SHP77 treated with DMSO at 0.1 percent for 48 hours (cell line): ENCODE results near the gene SPATA31A6.
"Not testable (repeated sequence)": the region's sequence is repeated elsewhere in the genome, so short reads cannot be mapped to it uniquely, and the experiment has no call there.

Experiments
- DNase-seq: peaks from one replicate; lab custom pipeline; 2025; lab: John Stamatoyannopoulos, UW

The SPATA31A6 gene

GRCh38 chr9:42183359-42183758 is at the start of gene SPATA31A6:
Gene SPATA31A6, plus strand, starts transcription at chr9:42183659. Its CDS starts 29 bp downstream, at chr9:42183688.
- not testable (repeated sequence) for DNase-seq

DNA sequence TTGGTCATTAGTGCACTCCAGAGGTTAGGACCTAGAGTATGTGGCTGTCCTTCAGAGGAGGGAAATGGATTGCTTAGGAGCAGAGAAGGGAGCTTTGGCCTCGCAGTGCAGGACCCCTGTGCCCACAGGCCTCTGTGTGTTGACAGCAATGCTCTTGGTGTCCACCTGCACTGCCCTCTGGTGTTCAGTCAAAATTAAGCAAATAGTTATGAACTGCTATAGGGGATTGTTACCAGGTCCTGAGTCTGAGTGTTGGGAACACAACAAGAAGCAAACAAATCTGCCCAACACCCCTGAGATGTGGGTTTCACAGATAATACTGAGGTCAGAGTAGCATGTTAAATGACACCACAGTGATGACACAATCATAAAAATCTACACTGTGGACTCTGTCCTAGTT is 23.2 kb upstream of the SPATA31A6 start:
- DNase-seq = not testable (repeated sequence)

- DNase-seq = not testable (repeated sequence)
Observed at GRCh38 chr9:42219861-42220260, 36.4 kb downstream of the SPATA31A6 start.

- DNase-seq = not testable (repeated sequence)
Observed at GRCh38 chr9:42223230-42223629, 39.8 kb downstream of the SPATA31A6 start.

DNA sequence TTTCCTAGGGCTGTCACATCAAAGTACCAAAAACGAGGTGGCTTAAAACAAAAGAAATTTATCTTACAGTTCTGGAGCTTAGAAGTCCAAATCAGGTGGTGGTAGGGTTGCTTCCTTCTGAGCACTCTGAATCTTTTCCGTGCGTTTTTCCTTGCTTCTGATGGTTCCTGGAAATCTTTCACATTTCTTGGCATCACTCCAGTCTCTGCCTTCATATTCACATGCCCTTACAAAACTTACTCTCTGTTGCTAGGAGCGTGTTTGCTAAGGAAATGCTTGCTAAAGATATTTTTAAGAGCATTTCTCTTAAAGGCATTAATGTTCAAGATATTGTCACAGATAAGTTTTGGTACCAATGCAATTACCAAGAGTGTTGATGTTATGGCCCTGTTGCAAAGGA is 49.6 kb downstream of the SPATA31A6 start:
- not testable (repeated sequence) for DNase-seq

DNA sequence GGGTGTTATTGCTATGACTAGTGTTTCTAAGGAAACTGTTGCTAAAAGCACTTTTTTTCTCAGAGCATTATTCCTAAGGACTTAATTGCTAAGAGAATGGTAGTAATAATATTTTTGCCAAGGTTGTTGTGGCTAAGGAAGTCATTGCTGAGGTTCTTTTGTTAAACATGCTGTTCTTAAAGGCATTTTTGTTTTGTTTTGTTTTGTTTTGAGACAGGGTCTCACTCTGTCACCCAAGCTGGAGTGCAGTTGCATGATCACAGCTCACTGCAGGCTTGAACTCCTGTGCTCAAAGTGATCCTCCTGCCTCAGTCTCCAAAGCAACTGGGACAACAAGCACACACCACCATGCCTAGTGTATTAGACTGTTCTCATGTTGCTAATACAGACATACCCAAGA is 51.2 kb downstream of the SPATA31A6 start:
- not testable (repeated sequence) for DNase-seq

- DNase-seq = not testable (repeated sequence)
Observed at GRCh38 chr9:42235352-42235991, 52.0 kb downstream of the SPATA31A6 start.

DNA sequence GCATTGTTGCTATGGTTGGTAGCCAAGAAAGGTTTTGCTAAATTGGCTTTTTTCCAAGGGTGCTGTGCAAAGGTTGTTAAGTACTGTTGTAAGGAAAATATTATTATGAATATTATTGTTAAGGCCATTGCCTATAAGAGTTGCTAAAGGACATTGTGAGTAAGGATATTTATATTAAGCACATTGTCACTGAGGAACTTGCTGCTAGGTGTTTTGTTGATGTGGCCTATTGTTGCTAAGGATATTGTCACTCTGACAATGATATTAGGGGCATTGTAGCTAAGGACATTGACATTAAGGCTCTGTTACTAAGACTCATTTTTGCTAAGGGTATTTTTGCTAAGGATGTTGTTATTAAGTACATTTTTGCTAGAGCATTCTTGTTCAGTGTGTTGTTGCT is 52.6 kb downstream of the SPATA31A6 start:
- DNase-seq = not testable (repeated sequence)

DNA sequence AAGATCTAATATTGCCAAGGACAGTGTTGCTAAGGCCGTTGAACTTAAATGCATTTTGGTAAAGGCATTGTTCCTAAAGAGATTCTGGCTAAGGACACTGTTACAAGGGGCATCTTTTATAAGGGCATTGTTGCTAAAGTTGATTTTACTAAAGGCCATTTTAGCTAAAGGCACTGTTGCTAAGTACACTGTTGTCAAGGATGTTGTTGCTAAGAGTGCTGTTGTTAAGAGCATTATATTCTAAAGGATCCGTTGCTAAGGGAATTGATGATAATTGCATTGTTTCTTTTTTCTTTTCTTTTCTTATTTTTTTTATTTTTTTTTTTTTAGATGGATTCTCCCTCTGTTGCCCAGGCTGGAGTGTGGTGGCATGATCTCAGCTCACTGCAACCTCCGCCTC is 53.9 kb downstream of the SPATA31A6 start:
- not testable (repeated sequence) for DNase-seq

- DNase-seq = not testable (repeated sequence)
Observed at GRCh38 chr9:42238862-42239261, 55.4 kb downstream of the SPATA31A6 start.
